ENCODE data around the gene CLPTM1L. TPM values are rescaled to one million over a fixed set of nuclear protein-coding genes. Genes with fewer than 3 reads are reported as not detected.

Gene CLPTM1L
- total and polyA plus RNA-seq, 9 of the 15 experiments (the other 6 are each of a cell fraction or from before 2014, with no cell fraction given): 3.5 to 217 (median 177) TPM

DNA sequence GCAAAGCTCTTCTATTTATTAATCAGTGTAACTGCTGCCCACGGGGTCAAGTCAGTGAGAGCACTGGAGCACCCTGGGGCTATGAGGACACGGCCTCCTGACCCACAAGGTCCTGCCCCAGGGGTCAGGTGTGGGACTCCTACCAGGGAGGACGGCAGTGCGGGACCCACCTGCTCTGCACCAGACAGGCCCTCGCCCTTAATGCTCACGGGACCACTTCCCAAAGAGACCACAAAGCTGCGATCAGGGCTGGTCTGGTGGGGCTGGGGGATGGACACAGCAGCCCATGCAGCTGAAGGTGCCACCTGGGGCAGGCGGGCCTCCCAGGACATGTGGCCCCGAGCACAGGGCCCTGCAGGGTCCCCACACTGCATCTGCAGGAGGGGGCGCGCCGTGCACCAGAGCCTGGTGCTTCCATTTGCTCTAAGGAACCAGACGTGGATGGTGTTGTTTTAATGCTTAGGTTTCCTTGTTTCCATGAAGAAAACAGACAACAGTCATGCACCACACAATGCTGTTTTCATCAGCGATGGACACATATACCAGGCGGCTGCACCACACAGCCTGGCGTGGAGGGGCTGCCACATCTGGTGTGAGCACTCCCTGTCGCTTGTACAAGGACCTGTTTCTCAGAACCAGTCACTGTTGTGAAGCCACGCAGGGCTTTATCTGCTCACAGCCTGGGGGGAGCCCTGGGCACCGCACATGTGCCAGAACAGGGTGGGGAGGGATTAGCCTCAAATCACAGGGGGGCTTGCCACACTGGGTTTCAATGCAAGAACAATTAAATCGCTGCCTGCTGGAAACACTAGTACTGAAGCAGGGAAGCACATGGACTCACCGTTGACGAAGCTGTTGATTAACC lies 22.6 kb downstream of the CLPTM1L start:
- H3K27ac ChIP-seq (ENCODE audit: extremely low read depth, low read depth, low read length): no peak overlapping the region
- DNase-seq (ENCODE audit: extremely low read depth in 1 of 4, low spot score in 3 of 4) (no peak), ATAC-seq (no peak), FAIRE-seq (no peak)
- no peak overlapping the region for H2AFZ ChIP-seq (ENCODE audit: low read depth, low read length)
- no peak overlapping the region for H3K4me3 ChIP-seq
- TF ChIP-seq POLR2G (IDR thresholded peaks at IDR 0.05; ENCODE audit: low read depth, low read length): peak; percentile 31; the same call in 1 of the 2 replicates
- TF ChIP-seq HNRNPH1 (optimal IDR thresholded peaks at IDR 0.05; ENCODE audit: low read depth, low read length): no peak
- peaks cover 7% of the 10 kb centered on the region; the same call in 1 of the 2 replicates for H4K20me1 ChIP-seq (replicated peaks; ENCODE audit: control insufficient read depth, insufficient read depth, low read length)
- no peaks in the 10 kb centered on the region for H3K9me1 ChIP-seq (ENCODE audit: control insufficient read depth, insufficient read depth, low read length)
- H3K36me3 ChIP-seq (ENCODE audit: control insufficient read depth, insufficient read depth, low read length): peaks cover 87% of the 10 kb centered on the region
- 93% methylated on average over 22 of the region's 22 CpGs for WGBS (ENCODE audit: insufficient coverage, low coverage, missing lambda C conversion rate)
- H3K9me3 ChIP-seq (replicated peaks; ENCODE audit: control insufficient read depth, insufficient read depth, low read depth, low read length): no peaks in the 10 kb centered on the region
- peaks cover 0 to 36% of the 10 kb centered on the region in 2 experiments; a peak in 1 of 5 replicates for H3K4me1 ChIP-seq (replicated peaks in 1 of 2; ENCODE audit: control insufficient read depth in 2 of 2, insufficient read depth in 2 of 2, low read length in 2 of 2)
- BruUV-seq (replicated peaks): no TSS peak
- no peak overlapping the region for H3K4me2 ChIP-seq (ENCODE audit: insufficient read depth, low read length)
- in situ Hi-C loops (cut with MboI): no loop called here
- no peaks in the 10 kb centered on the region for H3K27me3 ChIP-seq (ENCODE audit: control insufficient read depth in 2 of 2, insufficient read depth in 2 of 2, low read length in 2 of 2)
- no peak overlapping the region for H3K9ac ChIP-seq (ENCODE audit: insufficient read depth in 1 of 2, low read depth in 2 of 2, low read length in 2 of 2)
- ChIA-PET CTCF (ENCODE audit: low intra/inter-chr PET ratio) (no interaction called here), POLR2A (interaction anchor here (0.6 kb wide), 1 partner anchor 209 kb away, joined by 3 read pairs; no protein-coding TSS in a partner anchor)
- H3K79me2 ChIP-seq (ENCODE audit: control insufficient read depth, insufficient read depth, low read length): no peaks in the 10 kb centered on the region
- intact Hi-C loops (cut with micrococcal nuclease): no loop called here

DNA sequence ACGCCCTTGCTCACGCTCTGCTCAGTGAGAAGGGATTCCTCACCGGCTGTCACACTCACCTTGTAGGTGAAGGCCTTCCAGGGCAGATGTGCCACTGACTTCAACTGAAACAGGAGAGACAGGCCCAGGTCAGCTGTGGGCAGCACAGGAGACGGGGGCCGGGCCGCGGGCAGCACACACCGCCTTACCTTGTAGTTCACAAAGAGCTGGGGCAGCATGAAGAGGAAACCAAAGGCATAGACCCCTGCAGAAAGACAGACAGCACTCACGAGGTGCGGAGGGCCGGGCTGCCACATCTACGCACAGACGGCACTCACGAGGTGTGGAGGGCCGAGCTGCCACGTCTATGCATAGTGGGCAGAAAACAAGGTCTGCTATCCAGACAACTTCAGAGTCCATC lies 23.3 kb downstream of the CLPTM1L start:
- H3K4me1 ChIP-seq (replicated peaks in 1 of 2; ENCODE audit: control insufficient read depth in 2 of 2, insufficient read depth in 2 of 2, low read length in 2 of 2): peaks cover 3 to 39% of the 10 kb centered on the region in 2 experiments; a peak in 4 of 5 replicates
- DNase-seq (ENCODE audit: extremely low read depth in 1 of 4, low spot score in 3 of 4): no peak
- H3K36me3 ChIP-seq (ENCODE audit: control insufficient read depth, insufficient read depth, low read length): peaks cover 89% of the 10 kb centered on the region

More for the DNA sequence above, 23.3 kb downstream of the CLPTM1L start:
- H3K4me3 ChIP-seq: no peak overlapping the region
- intact Hi-C loops (cut with micrococcal nuclease): no loop called here
- H3K79me2 ChIP-seq (ENCODE audit: control insufficient read depth, insufficient read depth, low read length): no peaks in the 10 kb centered on the region
- H3K27ac ChIP-seq (ENCODE audit: extremely low read depth, low read depth, low read length): no peak overlapping the region
- FAIRE-seq: no peak
- in situ Hi-C loops (cut with MboI): no loop called here
- POLR2A ChIA-PET: interaction anchor here (0.6 to 1.9 kb wide), 2 partner anchors 11 to 208 kb away, joined by 3 to 6 read pairs; no protein-coding TSS in a partner anchor
- no peaks in the 10 kb centered on the region for H3K9me1 ChIP-seq (ENCODE audit: control insufficient read depth, insufficient read depth, low read length)
- TF ChIP-seq TCF3 (CRISPR knock-in tag; IDR thresholded peaks at IDR 0.05): no peak
- no peak for TF ChIP-seq ZNF584 (CRISPR knock-in tag; IDR thresholded peaks at IDR 0.05; ENCODE audit: low read depth)
- TF ChIP-seq POLR2A (conservative IDR thresholded peaks at IDR 0.05): no peak
- no peak for TF ChIP-seq ZNF445 (CRISPR knock-in tag; IDR thresholded peaks at IDR 0.05; ENCODE audit: low read depth)
- no peak for TF ChIP-seq RBM22 (IDR thresholded peaks at IDR 0.05; ENCODE audit: low read depth, low read length, poor library complexity, severe bottlenecking)
- TF ChIP-seq CEBPB (tag; IDR thresholded peaks at IDR 0.05): no peak
- no peak for TF ChIP-seq CHD1 (IDR thresholded peaks at IDR 0.05; ENCODE audit: low read length)
- no peak for TF ChIP-seq SP2 (IDR thresholded peaks at IDR 0.05; ENCODE audit: extremely low read depth, low read depth, low read length, poor library complexity, severe bottlenecking)
- TF ChIP-seq BMI1 (IDR thresholded peaks at IDR 0.05; ENCODE audit: low read length): no peak
- TF ChIP-seq GABPB1 (CRISPR knock-in tag; IDR thresholded peaks at IDR 0.05): no peak
- no peak for TF ChIP-seq PYGO2 (tag; IDR thresholded peaks at IDR 0.05)
- TF ChIP-seq KAT7 (CRISPR knock-in tag; IDR thresholded peaks at IDR 0.05; ENCODE audit: borderline replicate concordance): no peak
- no peak for TF ChIP-seq RB1 (IDR thresholded peaks at IDR 0.05; ENCODE audit: low read depth)
- TF ChIP-seq ESRRB (CRISPR knock-in tag; IDR thresholded peaks at IDR 0.05; ENCODE audit: borderline replicate concordance): no peak
- TF ChIP-seq DDX20 (tag; IDR thresholded peaks at IDR 0.05; ENCODE audit: low read depth): no peak
- H3K4me2 ChIP-seq (ENCODE audit: insufficient read depth, low read length): no peak overlapping the region
- CTCF ChIA-PET (ENCODE audit: low intra/inter-chr PET ratio): no interaction called here
- ATAC-seq: no peak
- BruUV-seq (replicated peaks): no TSS peak
- peaks cover 7% of the 10 kb centered on the region; the same call in 1 of the 2 replicates for H4K20me1 ChIP-seq (replicated peaks; ENCODE audit: control insufficient read depth, insufficient read depth, low read length)
- H3K27me3 ChIP-seq (ENCODE audit: control insufficient read depth in 2 of 2, insufficient read depth in 2 of 2, low read length in 2 of 2): no peaks in the 10 kb centered on the region
- no peaks in the 10 kb centered on the region for H3K9me3 ChIP-seq (replicated peaks; ENCODE audit: control insufficient read depth, insufficient read depth, low read depth, low read length)
- 93% methylated on average over 16 of the region's 16 CpGs for WGBS (ENCODE audit: insufficient coverage, low coverage, missing lambda C conversion rate)
- H2AFZ ChIP-seq (ENCODE audit: low read depth, low read length): no peak overlapping the region
- H3K9ac ChIP-seq (ENCODE audit: insufficient read depth in 1 of 2, low read depth in 2 of 2, low read length in 2 of 2): no peak overlapping the region

Measured in K562 (cell line).